Embryonic facial prominence (tissue), 1 donor: ENCODE results near the gene TIMM50.
A peak's percentile ranks its signal among the peaks of the same experiment; 100 is the strongest.
"Not testable (repeated sequence)": the region's sequence is repeated elsewhere in the genome, so short reads cannot be mapped to it uniquely, and the experiment has no call there.

Experiments used
- DNase-seq: peaks from one replicate; pipeline ENCODE4 v3.0.0-alpha.2; 2016; ENCODE audit errors: extremely low spot score

Gene TIMM50

DNA sequence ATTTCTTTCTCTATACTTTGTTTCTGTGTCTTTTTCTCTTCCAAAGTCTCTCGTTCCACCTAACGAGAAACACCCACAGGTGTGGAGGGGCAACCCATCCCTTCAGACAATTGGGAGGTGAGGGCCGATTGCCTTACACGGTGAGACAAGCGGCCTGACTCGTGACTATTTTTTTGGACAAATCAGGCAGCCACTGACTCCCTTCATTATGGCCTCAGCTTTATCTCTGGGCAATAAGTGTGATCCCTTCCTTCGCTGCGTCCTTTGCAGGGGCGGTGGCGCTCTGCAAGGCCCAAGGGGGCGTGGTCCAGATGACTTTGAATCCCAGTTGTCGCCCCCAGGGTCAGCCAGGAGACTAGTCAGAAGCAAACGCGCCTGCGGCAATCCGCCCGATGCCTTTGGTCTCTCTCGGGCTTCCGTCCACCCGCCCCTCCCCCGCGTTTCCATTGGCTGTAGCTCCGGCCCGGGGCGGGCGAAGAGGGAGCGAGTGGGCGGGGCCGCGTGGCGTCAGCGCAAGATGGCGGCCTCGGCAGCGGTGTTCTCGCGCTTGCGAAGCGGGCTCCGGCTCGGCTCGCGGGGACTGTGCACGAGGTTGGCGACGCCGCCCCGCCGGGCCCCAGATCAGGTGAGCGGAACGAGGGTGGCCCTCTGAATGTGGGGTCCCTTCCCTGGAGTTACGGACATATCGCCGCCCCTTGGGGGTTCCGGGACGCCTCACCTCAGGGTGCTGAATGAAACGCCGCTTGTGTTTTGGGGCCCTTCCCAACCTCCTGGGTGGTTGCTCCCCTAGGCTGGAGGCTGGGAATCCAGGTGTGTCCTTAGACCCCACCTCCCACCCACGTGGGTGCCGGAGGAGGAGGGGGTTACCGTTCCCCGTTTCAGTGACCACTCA is at the start of gene TIMM50:
Gene TIMM50 (plus strand): TSS at position 502 of the 892 bp plus-strand sequence. CDS start 16 bp downstream, at position 518.
- DNase-seq = peak; percentile 85

- DNase-seq = no peak
Observed at GRCh38 chr19:39432677-39433025, 48.0 kb upstream of the TIMM50 start.

GRCh38 chr19:39433480-39434079 is 47.1 kb upstream of the TIMM50 start:
- DNase-seq = no peak

DNA sequence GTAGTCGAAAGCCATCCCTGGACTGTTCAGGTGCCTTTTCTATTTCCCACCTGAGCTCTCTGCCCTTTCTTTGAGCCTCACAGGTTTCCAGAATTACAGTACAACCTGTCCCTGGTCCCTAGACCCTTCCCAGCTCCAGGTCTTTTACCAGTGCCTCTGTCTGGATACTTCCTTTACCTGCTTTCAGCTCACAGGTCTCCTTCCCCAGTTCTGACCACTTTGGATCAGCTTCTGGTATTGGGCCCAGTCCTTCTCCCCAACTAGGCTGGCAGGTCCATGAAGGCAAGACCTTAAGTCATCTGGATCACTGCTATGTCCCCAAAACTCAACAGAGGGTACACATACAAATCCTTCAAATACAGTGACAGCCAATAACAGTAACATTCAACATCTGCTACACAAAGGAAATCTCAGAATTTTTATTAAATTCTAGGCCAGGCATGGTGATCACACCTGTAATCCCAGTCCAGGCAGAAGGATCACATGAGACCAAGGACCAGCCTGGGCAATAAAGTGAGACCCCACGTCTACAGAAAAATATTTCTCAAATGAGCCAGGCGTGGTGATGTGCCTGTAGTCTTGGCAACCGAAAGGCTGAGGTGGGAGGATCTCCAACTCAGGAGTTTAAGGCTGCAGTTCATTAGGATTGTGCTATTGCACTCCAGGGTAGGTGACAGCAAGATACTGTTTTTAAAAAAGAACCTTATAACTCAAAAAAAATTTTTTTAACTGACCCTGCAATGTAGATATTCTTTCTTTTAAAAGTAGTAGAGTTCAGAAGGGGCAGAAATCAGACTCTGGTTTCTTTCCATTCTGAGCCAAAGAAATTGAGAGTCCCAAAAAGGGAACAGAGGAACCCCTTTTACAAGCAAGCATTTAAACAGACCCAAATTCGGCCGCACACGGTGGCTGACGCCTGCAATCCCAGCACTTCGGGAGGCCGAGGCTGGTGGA is 46.2 kb upstream of the TIMM50 start:
- DNase-seq = no peak

DNA sequence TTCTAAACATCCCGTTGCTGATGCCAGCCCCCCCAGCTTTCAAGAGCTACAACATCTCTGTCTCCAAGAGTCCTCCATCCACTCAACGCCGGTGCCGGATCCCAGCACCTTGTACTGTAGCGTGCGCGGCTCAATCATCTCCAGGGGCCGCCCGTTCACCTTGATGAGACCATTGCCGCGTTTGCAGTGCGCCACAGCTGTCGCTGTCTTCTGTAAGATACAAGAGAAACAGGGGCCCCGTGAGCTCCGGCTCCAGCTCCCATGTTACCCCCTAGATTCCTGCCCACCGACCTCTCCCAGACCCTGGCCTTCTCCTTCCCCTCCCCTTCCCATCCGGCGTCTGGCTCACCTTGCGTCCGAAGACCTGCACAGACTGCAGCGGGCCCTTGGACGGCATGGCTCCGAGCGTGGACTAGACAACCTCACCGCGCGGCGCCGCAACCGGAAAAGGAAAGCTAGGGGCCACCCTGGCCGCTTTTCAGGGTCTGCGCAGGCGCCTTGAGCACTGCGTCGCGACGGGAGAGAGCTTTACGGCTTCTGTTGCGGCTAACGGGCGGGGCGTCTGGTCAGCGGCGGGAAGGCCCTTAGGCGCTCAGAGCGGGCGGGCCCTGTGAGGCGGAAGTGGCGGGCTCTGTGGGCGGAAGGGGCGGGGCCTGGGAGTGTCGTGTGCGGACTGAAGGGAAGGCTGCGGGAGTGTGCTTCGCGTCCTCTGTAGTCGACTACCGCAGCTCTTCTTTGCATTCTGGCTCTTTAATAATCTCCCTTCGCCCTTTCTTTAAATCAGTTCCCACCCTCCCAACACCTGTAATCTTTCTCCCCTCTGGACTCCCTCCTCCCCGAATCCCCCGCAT is 44.9 kb upstream of the TIMM50 start, which contains the start of gene RPS16:
Gene RPS16 (minus strand): TSS at position 451 of the 851 bp plus-strand sequence. CDS start 54 bp downstream, at position 397.
- peak; percentile 96 for DNase-seq

DNA sequence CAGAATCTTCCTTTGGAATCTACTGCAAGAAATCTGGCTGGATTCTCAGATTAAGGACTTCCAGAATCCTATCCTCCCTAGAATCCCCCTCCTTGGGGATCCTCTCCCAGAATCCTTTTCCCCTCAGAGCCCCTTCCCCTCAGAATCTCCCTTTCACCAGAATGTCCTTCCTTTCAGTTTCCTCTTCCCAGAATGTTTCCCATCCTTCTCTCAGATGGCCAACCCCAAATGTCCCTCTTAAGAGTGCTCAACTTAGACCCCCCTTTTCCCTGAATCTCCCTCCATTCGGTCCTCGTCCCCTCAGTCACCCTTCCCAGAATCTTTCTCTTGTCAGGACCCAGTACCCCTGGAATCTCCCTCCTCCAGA is 44.3 kb upstream of the TIMM50 start:
- peak; percentile 30 for DNase-seq

GRCh38 chr19:39438270-39438934 is 42.2 kb upstream of the TIMM50 start:
- DNase-seq = no peak

DNA sequence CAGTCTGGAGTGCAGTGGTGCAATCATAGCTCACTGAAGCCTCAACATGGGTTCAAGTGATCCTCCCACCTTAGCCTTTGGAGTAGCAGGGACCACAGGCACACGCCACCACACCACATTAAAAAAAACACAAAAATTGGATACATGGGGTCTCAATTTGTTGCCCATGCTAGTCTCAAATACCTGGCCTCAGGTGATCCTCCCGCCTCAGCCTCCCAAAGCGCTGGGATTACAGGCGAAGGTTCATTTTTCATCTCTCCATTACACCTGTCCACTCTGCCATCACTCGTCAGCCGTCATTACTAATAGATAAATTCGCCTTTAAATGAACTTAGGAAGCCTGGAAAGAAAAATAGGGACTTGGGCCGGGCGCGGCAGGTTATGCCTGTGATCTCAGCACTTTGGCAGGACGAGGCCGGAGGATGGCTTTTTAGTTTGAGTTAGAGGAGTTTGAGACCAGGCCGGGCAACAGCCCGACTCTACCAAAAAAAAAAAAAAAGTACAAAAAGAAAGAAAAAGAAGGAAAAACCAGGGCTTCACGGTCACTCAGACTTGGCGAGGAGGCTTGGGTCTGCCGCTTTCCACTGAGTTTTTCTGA is 35.9 kb upstream of the TIMM50 start:
- no peak for DNase-seq

- peak; percentile 92 for DNase-seq
Observed at GRCh38 chr19:39445196-39446111, 35.2 kb upstream of the TIMM50 start, which contains the start of gene SUPT5H. Gene SUPT5H (plus strand): TSS chr19:39445582. CDS start chr19:39445891, 309 bp downstream.

GRCh38 chr19:39446365-39447084 is 34.1 kb upstream of the TIMM50 start:
- DNase-seq = no peak

- no peak for DNase-seq
Observed at GRCh38 chr19:39448271-39448670, 32.4 kb upstream of the TIMM50 start.

GRCh38 chr19:39449116-39449797 is 31.4 kb upstream of the TIMM50 start:
- DNase-seq = no peak

- DNase-seq = not testable (repeated sequence)
Observed at GRCh38 chr19:39451257-39451656, 29.4 kb upstream of the TIMM50 start.

DNA sequence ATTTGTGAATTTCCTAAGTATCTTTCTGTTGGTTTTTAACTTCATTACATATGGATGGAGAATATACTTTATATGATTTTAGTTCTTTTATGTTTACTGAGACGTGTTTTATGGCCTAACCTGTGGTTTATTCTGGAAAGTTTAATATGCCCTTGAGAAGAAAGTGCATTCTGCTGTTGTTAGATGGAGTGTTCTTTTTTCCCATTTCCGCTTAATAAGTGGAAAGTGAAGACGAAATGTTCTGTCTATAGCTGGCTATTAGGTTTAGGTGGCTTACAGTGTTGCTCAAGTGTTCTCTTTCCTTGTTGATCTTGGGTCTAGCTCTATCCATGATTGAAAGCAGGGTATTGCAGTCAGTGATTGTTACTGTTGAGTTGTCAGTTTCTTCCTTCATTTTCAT is 17.2 kb upstream of the TIMM50 start:
- DNase-seq = no peak

DNA sequence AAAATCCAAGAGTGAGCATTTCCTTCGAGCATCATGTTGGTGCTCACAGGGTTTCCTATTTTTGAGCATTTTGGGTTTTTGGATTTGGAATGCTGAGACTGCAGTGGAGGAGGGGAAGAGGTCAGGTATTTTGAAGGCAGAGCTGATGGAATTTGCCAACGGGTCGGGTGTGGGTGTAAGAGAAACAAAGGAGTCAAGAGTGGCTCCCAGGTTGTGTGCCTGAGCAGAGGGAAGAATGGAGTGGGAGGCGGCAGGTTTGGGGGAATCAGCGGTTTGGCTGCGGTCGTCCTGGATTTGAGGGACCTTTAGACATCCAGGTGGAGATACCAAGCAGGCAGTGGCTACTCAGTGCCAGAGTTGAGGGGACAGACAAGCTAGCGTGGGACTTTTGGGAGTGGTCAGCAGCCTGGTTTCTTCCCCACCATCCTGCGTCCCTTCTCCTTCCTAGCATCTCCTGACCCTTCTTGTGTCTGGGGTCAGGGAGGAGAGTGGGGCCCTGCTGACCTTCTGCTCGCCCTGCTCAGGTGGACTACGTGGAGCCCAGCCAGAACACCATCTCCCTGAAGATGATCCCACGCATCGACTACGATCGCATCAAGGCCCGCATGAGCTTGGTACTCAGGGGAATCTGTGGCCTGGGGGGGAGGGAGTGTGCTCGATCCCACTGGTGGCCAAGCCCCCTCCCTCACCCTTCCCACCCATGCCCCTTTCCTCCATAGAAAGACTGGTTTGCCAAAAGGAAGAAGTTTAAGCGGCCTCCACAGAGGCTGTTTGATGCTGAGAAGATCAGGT is 14.5 kb upstream of the TIMM50 start:
- DNase-seq = no peak

GRCh38 chr19:39467941-39468340 is 12.7 kb upstream of the TIMM50 start:
- no peak for DNase-seq

- DNase-seq = no peak
Observed at GRCh38 chr19:39469036-39469435, 11.6 kb upstream of the TIMM50 start.
